ENCODE measurements around the gene MYRIP.

MYRIP gene

GRCh38 chr3:40169983-40170382 is 360.6 kb downstream of the MYRIP start:
- no peaks in the 10 kb centered on the region for H3K36me3 Mint-ChIP-seq (ENCODE audit: low read depth)
- no peaks in the 10 kb centered on the region for H3K4me1 Mint-ChIP-seq
- no peaks in the 10 kb centered on the region for H3K27me3 Mint-ChIP-seq (ENCODE audit: low read depth)
- H3K9me3 Mint-ChIP-seq, result no peaks in the 10 kb centered on the region
- no peak overlapping the region for H3K27ac Mint-ChIP-seq
- H3K4me3 Mint-ChIP-seq, result no peak overlapping the region
- TF ChIP-seq CTCF (IDR thresholded peaks at IDR 0.05; ENCODE audit: unreplicated experiment in 3 of 3), result no peak

GRCh38 chr3:40170395-40170794 is 361.0 kb downstream of the MYRIP start:
- H3K27ac Mint-ChIP-seq, result no peak overlapping the region
- H3K9me3 Mint-ChIP-seq, result no peaks in the 10 kb centered on the region
- H3K27me3 Mint-ChIP-seq (ENCODE audit: low read depth), result no peaks in the 10 kb centered on the region
- H3K4me1 Mint-ChIP-seq, result no peaks in the 10 kb centered on the region
- H3K4me3 Mint-ChIP-seq, result no peak overlapping the region
- H3K36me3 Mint-ChIP-seq (ENCODE audit: low read depth), result no peaks in the 10 kb centered on the region
- TF ChIP-seq CTCF (IDR thresholded peaks at IDR 0.05; ENCODE audit: unreplicated experiment in 3 of 3), result no peak

GRCh38 chr3:40172560-40172959 is 363.2 kb downstream of the MYRIP start:
- Mint-ChIP-seq H3K4me1 (no peaks in the 10 kb centered on the region), H3K4me3 (no peak overlapping the region), H3K27me3 (ENCODE audit: low read depth) (no peaks in the 10 kb centered on the region), H3K27ac (no peak overlapping the region), H3K36me3 (ENCODE audit: low read depth) (no peaks in the 10 kb centered on the region), H3K9me3 (no peaks in the 10 kb centered on the region)
- TF ChIP-seq CTCF (IDR thresholded peaks at IDR 0.05; ENCODE audit: unreplicated experiment in 3 of 3), result no peak

- H3K27ac Mint-ChIP-seq, result no peak overlapping the region
- no peak for TF ChIP-seq CTCF (IDR thresholded peaks at IDR 0.05; ENCODE audit: unreplicated experiment in 3 of 3)
- H3K36me3 Mint-ChIP-seq (ENCODE audit: low read depth), result no peaks in the 10 kb centered on the region
- no peaks in the 10 kb centered on the region for H3K27me3 Mint-ChIP-seq (ENCODE audit: low read depth)
- no peaks in the 10 kb centered on the region for H3K4me1 Mint-ChIP-seq
- no peaks in the 10 kb centered on the region for H3K9me3 Mint-ChIP-seq
- no peak overlapping the region for H3K4me3 Mint-ChIP-seq
Measured at GRCh38 chr3:40173227-40173721, 363.9 kb downstream of the MYRIP start.

- Mint-ChIP-seq H3K4me1 (no peaks in the 10 kb centered on the region), H3K27ac (no peak overlapping the region), H3K9me3 (no peaks in the 10 kb centered on the region), H3K4me3 (no peak overlapping the region), H3K27me3 (ENCODE audit: low read depth) (no peaks in the 10 kb centered on the region), H3K36me3 (ENCODE audit: low read depth) (no peaks in the 10 kb centered on the region)
- TF ChIP-seq CTCF (IDR thresholded peaks at IDR 0.05; ENCODE audit: unreplicated experiment in 3 of 3), result no peak
Measured at GRCh38 chr3:40178012-40178594, 368.7 kb downstream of the MYRIP start.

GRCh38 chr3:40179016-40179415 is 369.6 kb downstream of the MYRIP start:
- Mint-ChIP-seq H3K27me3 (ENCODE audit: low read depth) (no peaks in the 10 kb centered on the region), H3K27ac (no peak overlapping the region), H3K36me3 (ENCODE audit: low read depth) (no peaks in the 10 kb centered on the region), H3K9me3 (no peaks in the 10 kb centered on the region), H3K4me3 (no peak overlapping the region), H3K4me1 (no peaks in the 10 kb centered on the region)
- TF ChIP-seq CTCF (IDR thresholded peaks at IDR 0.05; ENCODE audit: unreplicated experiment in 3 of 3), result peak; percentile 75 to 88 (median 83)
